ENCODE measurements around the gene PLXDC2.

DNA sequence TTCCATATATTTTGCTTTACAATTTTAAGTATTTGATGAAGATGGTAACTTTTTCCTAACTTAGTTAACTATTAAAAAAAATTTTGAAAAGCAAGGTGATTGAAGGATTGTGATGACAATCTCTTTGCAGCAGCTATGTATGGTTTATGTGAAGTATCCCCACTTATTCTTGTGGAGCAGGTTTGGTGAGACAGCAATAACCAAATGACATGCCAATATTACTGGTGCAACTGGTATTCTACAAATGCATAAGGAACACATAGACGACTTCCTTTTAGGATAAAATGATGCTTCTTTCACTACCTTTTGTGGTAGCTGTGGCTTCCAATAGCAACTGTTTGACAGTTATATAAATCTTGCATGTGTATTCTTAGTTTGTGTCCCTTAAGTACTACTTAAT is 465.3 kb downstream of the PLXDC2 start:
- TF ChIP-seq CTCF (IDR thresholded peaks at IDR 0.05) (no peak), POLR2AphosphoS5 (IDR thresholded peaks at IDR 0.05) (no peak), POLR2A (IDR thresholded peaks at IDR 0.05) (no peak)
